ENCODE measurements around the gene TMEM130.
A peak's percentile ranks its signal among the peaks of the same experiment; 100 is the strongest.

The TMEM130 gene

GRCh38 chr7:98805956-98806838 lies 63.6 kb downstream of the TMEM130 start:
- no peak for DNase-seq

DNA sequence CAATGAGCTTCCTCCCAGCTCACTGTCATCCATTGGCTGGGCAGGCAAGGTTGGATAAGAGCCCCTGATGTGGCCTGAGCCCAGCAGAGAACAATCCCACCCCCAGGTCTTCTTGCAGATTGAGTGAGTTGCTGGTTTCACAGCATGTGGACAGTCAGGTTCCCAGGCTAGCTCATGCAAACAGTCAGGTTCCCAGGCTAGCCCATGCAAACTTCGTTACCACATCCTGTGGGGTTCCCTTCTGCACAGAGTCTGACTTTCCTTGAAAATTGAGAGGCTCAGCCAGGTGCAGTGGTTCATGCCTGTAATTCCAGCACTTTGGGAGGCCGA lies 67.1 kb downstream of the TMEM130 start:
- no peak for DNase-seq

DNA sequence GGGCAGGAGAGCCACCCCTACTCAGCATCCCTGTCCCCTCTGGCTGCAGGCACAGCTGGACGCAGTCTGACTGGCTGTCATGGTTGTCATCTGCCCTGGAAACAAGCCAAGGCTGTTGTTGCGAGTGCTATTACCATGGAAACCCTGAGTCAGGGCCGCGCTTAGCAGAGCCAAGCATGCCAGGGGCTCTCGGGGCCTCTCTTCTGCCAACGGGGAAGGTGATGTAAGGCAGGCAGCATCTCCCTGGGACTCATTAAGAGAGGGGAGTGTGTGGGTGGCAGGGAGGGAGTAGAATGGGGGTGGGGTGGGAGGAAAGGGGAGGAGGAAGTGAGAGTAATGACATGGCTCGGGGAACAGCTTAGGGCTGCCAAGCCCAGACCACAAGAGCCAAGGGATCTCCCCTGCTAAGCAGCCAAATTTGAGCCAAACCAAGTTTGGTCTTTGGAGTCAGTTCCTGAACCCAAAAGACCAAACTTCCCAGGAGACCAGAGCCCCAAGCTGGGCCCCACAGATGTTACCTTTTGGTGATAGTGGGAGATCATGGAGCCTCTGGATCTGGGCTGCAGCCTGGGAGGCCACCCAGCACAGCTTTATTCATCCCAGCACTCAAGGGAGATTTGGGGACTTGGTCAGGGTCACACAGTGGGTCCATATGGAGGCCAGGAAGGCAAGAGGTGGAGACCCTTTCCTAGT lies 67.6 kb downstream of the TMEM130 start:
- peak; percentile 92 to 95 for DNase-seq

- no peak for DNase-seq
Measured at GRCh38 chr7:98800996-98801395, 68.8 kb downstream of the TMEM130 start.

- DNase-seq: peak; percentile 50 to 82
Measured at GRCh38 chr7:98797150-98797549, 72.7 kb downstream of the TMEM130 start.

All from NCI-H524 (cell line).